Measurements from ENCODE around the gene ILF2.
"Not testable (repeated sequence)": the region's sequence is repeated elsewhere in the genome, so short reads cannot be mapped to it uniquely, and the experiment has no call there.

Gene ILF2

DNA sequence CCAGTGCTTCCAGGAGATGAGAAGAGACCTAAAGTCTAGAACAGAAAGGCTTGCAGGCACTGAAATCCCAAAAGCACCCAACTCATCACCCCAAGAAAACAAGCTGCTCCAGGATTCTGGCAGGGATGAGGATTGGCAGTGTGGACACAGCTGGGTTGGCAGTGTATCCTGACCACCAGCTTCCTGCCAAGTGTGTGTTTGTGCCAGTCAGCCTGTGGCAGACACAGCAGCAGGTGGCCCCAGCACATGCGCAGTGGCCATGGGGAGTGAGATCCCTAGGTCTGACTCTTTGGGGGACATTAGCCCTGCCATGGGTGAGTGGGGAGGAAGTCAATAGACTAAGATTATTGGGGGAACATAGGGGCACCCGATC, 20.9 kb downstream of the ILF2 start:
- DNase-seq (ENCODE audit: low read depth in 3 of 3, low spot score in 1 of 3), result no peak

DNA sequence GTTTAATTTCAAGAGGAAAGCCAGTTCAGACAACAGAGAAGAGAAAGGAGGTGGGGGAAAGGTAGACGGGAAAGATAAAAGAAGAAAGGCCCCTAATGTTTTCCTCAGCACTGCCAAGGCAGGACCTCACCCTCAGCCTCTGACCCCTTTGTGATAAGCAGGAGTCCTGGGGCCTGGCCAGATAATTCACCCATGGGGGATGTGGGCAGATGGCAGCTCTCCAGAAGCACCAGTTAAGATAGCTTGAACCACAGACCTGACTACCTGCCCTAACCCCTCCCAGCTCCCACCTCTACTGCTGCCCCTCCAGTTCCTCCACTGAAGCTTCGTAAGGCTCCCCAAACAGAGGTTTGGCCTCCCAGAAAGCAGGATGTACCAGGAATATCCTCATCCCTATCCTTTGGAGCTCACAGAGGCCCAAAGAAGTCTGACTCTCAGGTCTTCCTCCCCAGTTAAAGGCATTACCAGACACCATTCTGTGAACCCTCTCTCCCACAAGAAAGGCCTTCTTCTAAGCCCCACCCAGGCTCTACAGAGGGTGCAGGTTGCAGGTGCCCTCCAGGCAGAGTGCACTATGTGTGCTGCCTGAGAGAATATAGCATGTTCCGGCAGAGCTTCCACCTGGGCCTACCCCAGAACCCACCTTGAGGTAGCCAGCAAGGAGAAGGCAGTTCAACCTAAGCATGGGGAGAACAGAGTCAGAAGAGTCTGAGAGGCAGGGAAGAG, 21.5 kb downstream of the ILF2 start:
- DNase-seq (ENCODE audit: low read depth in 3 of 3, low spot score in 1 of 3), result no peak

DNA sequence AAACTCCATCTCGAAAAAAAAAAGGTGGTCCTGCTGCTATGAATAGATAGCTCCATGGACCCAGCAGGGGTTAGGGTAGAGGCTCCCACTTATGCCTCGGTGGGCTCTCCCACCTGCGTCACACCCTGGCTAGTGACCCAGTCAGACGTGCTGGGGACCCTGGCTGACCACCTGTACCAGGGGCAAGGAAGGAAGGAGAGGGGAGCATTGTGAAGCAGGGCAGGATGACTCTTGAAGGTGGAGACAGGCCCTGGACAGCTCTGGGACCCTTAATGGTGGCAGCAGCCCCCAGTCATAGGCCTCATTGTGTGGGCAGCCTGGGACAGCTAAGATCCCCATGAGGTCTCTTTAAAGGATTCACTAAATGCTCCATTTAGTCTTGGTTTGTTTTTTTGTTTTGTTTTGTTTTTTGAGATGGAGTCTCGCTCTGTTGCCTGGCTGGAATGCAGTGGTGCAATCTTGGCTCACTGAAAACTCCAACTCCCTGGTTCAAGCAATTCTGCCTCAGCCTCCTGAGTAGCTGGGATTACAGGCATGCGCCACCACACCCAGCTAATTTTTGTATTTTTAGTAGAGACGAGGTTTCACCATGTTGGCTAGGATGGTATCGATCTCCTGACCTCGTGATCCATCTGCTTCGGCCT, 22.7 kb downstream of the ILF2 start:
- DNase-seq (ENCODE audit: low read depth in 3 of 3, low spot score in 1 of 3), result no peak

DNA sequence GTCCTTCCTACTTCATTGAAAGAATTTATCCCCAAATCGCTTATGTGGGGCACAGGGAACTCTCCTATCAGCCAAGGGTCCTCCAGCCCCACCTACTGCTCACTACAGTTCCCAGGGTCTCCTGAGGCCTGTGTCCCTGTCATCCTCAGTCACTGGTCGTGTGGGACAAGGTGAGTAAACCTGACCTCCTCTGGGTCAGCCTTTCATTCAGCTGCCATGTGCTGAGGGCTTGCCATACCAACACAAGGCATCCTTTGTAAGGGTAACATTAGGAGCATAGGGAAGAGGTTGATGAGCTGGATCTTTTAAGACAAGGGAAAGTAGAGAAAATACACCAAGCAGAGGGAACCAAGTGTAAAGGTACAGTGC, 23.5 kb downstream of the ILF2 start:
- DNase-seq (ENCODE audit: low read depth in 3 of 3, low spot score in 1 of 3), result no peak

DNA sequence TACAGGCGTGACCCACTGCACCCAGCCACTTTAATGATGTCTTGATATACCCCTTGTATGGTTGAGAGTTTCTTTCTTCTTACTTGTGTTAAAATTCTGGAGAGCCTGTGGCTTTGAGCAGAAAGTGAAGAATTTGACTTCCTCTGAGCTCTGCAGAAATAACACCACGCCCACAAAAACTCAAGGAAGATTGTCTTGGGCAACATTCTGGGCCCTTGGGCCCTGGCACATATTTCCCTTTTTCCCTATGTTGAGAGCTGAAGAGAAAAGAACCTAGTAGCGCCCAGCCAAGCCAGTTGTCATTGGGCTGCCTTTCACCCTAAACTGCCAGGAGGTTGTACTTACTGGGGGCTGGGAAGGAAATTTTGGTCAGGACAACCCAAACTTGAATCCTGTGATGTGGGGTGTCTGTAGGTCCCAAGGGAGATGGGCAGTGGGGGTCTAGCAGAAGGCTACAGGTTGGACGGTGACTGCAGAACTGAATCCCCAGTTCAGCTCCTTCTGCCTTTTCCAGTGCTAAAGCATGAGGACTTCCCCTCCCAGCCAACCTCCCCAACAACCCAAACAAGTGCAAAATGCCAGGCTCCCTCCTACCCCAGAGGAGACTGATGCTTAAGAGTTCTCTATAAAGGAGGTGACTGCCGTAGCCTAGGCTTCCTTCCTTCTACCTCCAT, 24.0 kb downstream of the ILF2 start:
- DNase-seq (ENCODE audit: low read depth in 3 of 3, low spot score in 1 of 3), result no peak

DNA sequence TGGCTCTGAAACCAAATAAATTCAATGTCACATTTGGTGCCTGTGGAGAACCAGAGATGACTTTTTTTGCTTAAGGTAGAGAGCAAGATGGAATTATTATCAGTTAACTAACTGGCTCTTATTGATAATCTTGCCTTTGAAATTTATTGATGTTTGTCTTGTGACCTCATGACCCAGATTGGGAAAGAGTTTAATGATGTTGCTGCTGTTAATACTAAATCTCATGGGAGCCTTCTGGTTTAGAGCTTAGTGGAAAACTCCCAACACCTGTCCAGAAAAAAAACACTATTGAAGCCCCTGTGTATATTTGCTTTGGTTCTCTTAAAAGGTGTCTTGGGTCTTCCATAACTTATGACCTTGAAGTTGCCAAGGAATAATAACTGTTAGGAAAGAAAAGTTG, 27.0 kb downstream of the ILF2 start:
- DNase-seq (ENCODE audit: low read depth in 3 of 3, low spot score in 1 of 3), result no peak

DNA sequence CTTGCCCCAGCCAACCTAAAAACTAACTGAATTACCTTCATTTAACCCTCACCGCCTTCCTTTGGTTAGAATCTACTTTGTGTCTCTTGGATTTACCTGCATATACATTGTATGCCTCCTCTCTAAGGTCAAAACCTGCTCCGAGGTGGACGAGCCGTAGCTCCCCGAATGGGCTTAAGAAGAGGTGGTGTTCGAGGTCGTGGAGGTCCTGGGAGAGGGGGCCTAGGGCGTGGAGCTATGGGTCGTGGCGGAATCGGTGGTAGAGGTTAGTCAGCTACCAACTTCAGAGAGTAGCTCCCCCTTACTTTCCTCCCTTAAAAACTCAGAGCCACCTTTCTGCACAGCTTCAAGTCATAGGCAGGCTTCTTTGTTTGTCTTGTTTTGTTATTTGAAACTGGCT, 27.7 kb downstream of the ILF2 start:
- no peak for DNase-seq (ENCODE audit: low read depth in 3 of 3, low spot score in 1 of 3)

DNA sequence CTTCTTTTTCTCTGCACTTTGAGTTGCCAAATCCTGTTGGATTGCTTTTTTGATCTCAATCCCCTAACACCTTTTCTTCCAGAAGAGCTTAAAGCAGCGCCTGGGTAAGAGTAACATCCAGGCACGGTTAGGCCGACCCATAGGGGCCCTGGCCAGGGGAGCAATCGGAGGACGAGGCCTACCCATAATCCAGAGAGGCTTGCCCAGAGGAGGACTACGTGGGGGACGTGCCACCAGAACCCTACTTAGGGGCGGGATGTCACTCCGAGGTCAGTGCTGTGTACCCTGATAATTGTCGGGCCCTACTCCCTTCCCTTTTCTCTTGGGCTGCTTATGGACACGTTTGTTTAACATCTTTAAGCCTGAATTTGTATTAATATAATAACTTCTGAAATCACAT, 28.6 kb downstream of the ILF2 start:
- DNase-seq (ENCODE audit: low read depth in 3 of 3, low spot score in 1 of 3), result no peak

DNA sequence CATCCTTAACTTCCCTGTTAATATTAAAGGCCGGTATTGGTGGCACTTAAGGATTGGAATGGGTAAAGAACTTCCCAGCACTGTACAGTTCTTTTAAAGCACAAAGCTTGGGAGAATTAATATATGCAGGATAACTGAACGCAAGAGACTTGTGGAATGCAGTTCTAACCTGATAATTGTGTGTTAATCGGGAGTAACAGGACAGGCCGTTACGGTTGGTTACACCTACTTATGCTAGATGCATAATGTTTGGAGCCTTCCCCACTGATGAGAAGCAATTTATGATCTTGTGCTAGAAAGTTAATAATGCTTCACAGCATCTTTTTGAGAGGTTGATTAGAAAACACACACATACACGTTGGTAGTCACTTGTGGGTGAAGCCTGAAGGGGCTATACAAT, 29.9 kb downstream of the ILF2 start:
- no peak for DNase-seq (ENCODE audit: low read depth in 3 of 3, low spot score in 1 of 3)

DNA sequence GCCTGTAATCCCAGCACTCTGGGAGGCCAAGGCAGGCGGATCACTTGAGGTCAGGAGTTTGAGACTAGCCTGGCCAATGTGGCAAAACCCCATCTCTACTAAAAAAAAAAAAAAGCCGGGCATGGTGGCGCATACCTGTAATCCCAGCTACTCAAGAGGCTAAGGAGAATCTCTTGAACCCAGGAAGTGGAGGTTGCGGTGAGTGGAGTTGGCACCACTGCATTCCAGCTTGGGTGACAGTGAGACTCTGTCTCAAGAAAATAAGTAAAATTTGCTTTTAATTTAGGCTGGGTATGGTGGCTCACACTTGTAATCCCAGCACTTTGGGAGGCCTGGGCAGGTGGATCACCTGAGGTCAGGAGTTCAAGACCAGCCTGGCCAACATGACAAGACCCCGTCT, 30.6 kb downstream of the ILF2 start:
- not testable (repeated sequence) for DNase-seq (ENCODE audit: low read depth in 3 of 3, low spot score in 1 of 3)

DNA sequence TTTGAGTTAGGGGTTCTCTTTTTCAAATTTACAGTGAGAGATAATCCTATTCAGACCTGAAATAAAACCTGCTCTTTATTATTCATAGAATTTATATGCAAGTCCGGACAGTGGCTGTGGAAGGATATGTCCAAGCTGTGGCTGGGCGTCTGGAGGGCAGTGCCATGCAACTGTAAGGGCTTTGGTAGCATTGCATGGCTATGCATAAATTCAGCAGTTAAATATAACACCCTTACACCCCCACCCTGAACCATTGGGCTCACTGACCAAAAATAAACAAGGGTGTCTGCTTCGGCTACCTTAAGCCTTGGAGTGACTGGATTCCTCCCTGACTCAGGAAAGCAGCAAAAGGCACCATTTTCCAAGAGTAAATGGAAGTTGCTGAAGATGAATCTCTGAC, 31.5 kb downstream of the ILF2 start:
- no peak for DNase-seq (ENCODE audit: low read depth in 3 of 3, low spot score in 1 of 3)

DNA sequence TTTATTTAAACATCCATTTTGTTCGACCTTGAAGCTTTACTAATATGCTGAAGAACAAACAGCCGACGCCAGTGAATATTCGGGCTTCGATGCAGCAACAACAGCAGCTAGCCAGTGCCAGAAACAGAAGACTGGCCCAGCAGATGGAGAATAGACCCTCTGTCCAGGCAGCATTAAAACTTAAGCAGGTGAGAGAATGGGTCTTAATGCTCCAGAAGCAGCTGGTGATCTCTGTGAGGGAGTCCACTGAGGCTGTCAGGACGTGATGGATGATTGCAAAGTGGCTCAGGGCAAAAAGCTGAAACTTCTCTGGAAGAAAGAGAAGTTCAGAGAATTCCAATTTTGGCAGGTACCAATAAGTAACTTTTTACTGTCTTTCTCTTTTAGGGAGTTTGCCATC, 32.5 kb downstream of the ILF2 start:
- no peak for DNase-seq (ENCODE audit: low read depth in 3 of 3, low spot score in 1 of 3)

DNA sequence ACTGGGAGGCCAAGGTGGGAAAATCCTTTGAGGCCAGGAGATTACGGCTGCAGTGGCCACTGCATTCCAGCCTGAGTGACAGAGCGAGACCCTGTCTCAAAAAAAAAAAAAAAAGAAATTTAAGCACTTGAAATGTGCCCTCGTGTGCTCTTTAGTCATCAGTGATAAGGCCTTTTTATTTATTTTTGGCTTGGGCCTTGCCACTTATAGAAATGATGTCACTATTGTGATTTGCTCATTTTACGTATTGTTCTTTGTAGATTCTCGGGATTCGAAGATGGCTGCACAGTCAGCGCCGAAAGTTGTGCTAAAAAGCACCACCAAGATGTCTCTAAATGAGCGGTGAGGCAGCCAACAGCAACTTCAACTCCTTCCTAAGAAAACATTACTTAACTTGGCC, 34.5 kb downstream of the ILF2 start:
- no peak for DNase-seq (ENCODE audit: low read depth in 3 of 3, low spot score in 1 of 3)

DNA sequence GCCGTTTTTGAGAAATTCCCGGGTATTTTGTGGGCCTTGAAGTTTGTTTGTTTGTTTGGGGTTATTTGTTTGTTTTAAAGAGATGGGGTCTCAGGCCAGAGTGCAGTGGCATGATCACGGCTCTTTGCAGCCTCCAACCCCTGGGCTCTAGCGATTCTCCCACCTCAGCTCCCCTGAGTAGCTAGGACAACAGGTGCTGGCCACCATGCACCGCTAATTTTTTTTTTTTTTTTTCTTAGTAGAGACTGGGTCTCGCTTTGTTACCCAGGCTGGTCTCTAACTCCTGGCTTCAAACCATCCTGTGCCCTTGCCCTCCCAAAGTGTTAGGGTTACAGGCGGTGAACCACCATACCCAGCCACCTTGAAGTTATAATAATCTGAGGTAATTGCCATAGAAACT, 34.9 kb downstream of the ILF2 start:
- no peak for DNase-seq (ENCODE audit: low read depth in 3 of 3, low spot score in 1 of 3)

DNA sequence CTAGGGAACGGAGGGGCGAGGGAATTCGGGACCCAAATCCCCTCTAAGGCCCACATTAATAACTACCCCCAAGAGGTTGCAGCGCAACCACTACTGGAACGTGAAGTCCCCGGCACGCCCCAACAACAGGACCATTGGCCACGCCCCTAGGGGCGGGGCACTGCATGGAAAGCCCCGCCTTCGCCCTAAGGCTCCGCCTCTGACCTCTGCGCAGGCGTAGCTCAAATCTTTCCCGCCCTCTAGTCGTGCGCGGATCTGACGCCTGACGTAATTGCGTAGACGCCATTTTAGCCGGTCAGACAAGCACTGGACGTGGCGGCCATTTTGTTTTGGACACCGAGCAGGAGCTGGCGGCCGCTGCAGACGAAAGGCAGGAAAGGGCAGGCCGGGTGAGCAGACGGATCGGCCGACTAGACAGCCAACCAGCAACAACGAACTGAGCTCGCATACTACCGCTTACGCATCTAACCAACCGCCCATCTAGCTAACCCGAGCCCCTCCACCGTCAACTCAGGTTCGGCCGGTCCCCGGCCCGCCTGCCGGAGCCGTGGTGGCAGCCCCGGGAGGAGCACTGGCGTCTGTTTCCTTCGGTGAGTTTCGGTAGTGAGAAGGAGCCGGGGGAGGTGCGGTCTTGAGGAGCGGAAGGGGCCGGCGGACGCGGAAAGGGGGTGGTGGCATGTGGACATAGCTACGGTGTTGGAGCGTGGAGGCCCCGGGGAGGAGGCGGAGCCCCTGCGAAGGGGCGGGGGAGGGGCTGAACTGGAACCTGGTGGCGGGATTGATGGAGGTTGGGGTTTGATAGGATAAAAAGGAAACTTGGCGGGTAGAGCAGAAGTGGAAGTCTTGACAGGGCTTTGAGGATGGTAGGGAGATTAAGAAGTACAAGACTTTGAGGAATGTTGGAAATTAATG, 36.8 kb downstream of the ILF2 start, which contains the start of gene CHTOP:
CHTOP (plus strand) TSS at position 313 of the 912 bp plus-strand sequence. CDS start 2,523 bp downstream, outside the sequence.
- DNase-seq (ENCODE audit: low read depth in 3 of 3, low spot score in 1 of 3), result peak; percentile 93 to 96 (median 95)

DNA sequence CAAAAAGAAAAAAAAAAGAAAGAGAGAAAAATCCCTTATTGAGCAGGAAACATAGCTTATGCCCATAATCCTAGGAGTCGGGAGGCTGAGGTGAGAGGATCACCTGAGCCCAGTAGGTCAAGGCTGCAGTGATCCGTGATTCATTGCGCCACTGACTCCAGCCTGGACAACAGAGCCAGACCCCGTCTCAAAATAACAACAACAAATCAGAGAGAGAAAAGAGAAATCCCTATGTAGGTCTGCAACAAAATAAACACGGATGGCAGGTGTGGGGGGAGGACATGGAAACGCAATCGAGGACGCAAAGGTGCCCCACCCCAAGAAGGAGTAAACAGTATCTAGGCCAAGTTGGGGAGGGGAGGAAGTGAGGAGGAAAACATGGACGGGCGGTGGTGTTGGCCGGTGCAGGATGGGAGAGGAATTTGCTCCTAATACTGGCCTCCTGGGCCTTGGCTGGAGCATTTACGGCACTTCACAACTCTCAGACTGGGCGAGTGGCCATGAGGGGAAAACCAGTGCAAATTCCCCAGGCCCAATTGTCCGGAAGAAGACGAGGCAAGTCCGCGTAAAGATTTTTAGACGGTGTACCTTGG, 37.5 kb downstream of the ILF2 start:
- DNase-seq (ENCODE audit: low read depth in 3 of 3, low spot score in 1 of 3), result no peak

DNA sequence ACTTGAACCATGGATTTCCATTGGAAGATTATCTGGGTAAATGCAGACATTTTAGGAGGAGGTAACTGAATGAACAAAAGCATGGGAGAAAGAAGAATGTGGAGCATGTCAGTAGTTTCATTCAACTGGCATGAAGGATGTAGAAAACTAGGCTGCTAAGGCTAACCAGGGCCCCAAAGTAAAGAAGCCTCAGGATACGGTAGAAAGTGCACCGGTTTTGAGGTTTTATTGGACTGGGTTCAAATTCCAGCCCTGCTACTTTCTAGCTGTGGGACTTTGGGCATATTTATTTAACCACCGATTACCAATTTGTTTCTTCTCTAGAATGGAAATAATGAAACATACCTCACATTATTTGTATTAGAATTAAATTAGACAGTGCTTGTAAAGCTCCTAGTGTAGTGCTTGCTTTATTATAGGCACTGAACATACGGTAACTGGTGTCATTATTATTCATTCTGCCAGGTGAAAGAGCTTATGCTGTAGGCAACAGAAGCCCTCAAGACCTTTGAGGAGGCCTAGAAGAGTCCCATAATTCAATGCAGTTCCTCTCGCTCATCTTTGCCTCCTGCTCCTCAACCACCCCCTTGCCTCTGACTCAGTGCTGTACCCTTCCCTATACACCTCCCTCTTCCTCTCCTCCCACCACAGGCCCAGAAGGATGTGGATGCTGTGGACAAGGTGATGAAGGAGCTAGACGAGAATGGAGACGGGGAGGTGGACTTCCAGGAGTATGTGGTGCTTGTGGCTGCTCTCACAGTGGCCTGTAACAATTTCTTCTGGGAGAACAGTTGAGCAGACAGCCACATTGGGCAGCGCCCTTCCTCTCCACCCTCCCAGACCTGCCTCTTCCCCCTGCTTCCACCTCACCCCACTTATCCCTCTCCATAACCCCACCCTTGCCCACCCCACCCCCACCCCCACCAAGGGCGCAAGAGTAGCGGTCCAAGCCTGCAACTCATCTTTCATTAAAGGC, 39.5 kb downstream of the ILF2 start:
- no peak for DNase-seq (ENCODE audit: low read depth in 3 of 3, low spot score in 1 of 3)

DNA sequence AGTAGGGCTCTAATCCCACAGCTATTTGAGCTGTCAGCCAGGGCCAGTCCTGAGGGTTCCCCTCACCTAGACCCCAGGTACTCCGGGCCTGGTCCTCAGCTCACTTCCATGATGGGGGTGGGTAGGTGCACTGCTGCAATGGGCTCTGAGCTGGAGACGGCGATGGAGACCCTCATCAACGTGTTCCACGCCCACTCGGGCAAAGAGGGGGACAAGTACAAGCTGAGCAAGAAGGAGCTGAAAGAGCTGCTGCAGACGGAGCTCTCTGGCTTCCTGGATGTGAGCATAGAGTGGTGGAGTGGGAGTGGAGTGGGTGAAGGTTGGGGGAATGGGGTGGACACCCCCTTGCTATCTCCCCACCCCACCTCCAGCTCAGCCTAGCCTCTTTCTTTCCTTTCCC, 40.4 kb downstream of the ILF2 start:
- DNase-seq (ENCODE audit: low read depth in 3 of 3, low spot score in 1 of 3), result no peak

DNA sequence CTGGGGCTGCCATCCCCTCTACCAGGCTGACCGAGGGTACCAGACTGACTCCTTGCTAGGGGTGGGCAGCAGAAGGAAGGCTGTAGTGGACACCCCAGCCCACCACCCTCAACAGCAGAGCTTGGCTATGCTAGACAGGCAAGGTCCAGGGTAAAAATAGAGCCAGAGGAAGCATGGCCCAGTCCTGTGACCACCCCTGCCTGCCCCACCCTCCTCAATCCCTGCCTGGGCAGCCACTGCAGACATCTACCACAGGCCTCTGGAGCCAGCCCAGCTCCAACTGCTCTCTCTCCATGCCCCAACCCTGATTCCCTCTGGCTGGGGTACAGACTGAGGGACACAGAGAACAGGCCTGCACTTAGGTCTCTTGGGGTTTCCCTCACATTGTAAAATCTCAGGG, 40.8 kb downstream of the ILF2 start:
- DNase-seq (ENCODE audit: low read depth in 3 of 3, low spot score in 1 of 3), result no peak

DNA sequence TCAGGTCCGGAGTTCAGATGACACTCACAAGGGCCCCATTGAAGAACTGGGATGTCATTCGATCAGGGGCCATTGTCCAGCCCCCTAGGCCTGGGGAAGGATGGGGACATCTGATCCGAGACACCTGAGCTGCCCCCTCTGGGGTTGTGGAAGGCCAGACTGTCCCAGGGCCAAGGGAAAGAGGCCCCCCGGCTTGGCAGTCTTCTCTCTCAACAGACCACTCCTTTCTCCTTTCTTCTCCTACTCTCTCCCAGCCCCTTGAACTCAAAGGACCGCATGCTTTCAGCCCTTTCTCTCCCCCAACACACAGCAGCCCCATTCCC, 41.5 kb downstream of the ILF2 start:
- no peak for DNase-seq (ENCODE audit: low read depth in 3 of 3, low spot score in 1 of 3)

All from stimulated activated CD4-positive, alpha-beta T cell treated with anti-CD3 and anti-CD28 coated beads, TNF-alpha, amount 100 ng/mL, for 1 hour (primary cell).